ENCODE measurements around the gene CNST. TPM values are rescaled to one million over a fixed set of nuclear protein-coding genes. Genes with fewer than 3 reads are reported as not detected.
"Not testable (repeated sequence)": the region's sequence is repeated elsewhere in the genome, so short reads cannot be mapped to it uniquely, and the experiment has no call there.

The CNST gene
- total RNA-seq, 2 experiments from 2014 or later = 25.8 to 26.1 TPM

DNA sequence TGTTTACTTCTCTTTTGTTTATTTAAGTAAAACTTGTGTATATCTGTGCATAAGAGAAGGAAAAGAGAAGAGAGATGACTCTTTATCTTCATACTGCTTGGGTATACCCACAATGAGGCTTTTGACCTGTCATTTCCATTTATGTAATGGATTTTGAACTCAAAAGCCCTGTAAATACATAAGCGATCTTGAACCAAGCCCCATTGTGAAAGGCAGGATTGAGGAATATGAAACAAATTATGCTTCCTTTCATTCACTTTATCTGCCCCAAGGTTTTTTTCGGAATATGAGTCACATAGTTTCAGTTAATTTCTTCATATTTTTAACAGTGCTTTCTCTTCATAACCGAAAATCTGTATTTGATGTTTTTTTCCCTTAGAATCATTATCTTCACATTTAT, 21.4 kb downstream of the CNST start:
- peaks cover 56% of the 10 kb centered on the region for H3K4me1 Mint-ChIP-seq
- H3K36me3 Mint-ChIP-seq = peaks cover 41% of the 10 kb centered on the region
- H3K4me3 Mint-ChIP-seq = no peak overlapping the region
- H3K27ac Mint-ChIP-seq = peak overlapping the region; percentile 45
- H3K27me3 Mint-ChIP-seq = no peaks in the 10 kb centered on the region
- DNase-seq = no peak
- H3K9me3 Mint-ChIP-seq = peaks cover 5% of the 10 kb centered on the region

GRCh38 chr1:246588159-246588721, 22.0 kb downstream of the CNST start:
- H3K9me3 Mint-ChIP-seq = peaks cover 5% of the 10 kb centered on the region
- DNase-seq = no peak
- no peak overlapping the region for H3K4me3 Mint-ChIP-seq
- H3K4me1 Mint-ChIP-seq = peaks cover 52% of the 10 kb centered on the region
- H3K27me3 Mint-ChIP-seq = no peaks in the 10 kb centered on the region
- no peak overlapping the region for H3K27ac Mint-ChIP-seq
- H3K36me3 Mint-ChIP-seq = peaks cover 41% of the 10 kb centered on the region

DNA sequence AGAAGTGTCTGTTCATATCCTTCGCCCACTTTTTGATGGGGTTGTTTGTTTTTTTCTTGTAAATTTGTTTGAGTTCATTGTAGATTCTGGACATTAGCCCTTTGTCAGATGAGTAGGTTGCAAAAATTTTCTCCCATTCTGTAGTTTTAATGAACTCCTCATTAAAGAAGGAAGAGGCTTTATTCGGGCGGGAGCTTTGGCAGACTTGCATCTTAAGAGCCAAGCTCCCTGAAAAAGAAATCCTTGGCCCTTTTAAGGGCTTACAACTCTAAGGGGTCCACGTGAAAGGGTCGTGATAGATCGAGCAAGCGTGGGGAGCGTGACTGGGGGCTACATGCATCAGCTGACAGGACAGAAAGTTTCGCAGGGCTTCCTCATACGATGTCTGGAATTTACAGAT, 23.7 kb downstream of the CNST start:
- DNase-seq, H3K9me3 Mint-ChIP-seq, H3K4me3 Mint-ChIP-seq, H3K27ac Mint-ChIP-seq, H3K27me3 Mint-ChIP-seq: not testable (repeated sequence)
- Mint-ChIP-seq H3K36me3 (peaks cover 33% of the 10 kb centered on the region), H3K4me1 (peaks cover 36% of the 10 kb centered on the region)

GRCh38 chr1:246591047-246591446, 24.8 kb downstream of the CNST start:
- Mint-ChIP-seq H3K36me3 (peaks cover 41% of the 10 kb centered on the region), H3K4me1 (peaks cover 36% of the 10 kb centered on the region)

GRCh38 chr1:246591504-246591903, 25.2 kb downstream of the CNST start:
- no peak for DNase-seq
- Mint-ChIP-seq H3K27me3 (no peaks in the 10 kb centered on the region), H3K4me3 (no peak overlapping the region), H3K9me3 (peaks cover 5% of the 10 kb centered on the region), H3K27ac (peak overlapping the region; percentile 59), H3K36me3 (peaks cover 44% of the 10 kb centered on the region), H3K4me1 (peaks cover 35% of the 10 kb centered on the region)

More at GRCh38 chr1:246591047-246591446, 24.8 kb downstream of the CNST start:
- no peak for DNase-seq
- H3K27me3 Mint-ChIP-seq = no peaks in the 10 kb centered on the region
- H3K4me3 Mint-ChIP-seq = no peak overlapping the region
- peak overlapping the region; percentile 59 for H3K27ac Mint-ChIP-seq
- peaks cover 5% of the 10 kb centered on the region for H3K9me3 Mint-ChIP-seq

DNA sequence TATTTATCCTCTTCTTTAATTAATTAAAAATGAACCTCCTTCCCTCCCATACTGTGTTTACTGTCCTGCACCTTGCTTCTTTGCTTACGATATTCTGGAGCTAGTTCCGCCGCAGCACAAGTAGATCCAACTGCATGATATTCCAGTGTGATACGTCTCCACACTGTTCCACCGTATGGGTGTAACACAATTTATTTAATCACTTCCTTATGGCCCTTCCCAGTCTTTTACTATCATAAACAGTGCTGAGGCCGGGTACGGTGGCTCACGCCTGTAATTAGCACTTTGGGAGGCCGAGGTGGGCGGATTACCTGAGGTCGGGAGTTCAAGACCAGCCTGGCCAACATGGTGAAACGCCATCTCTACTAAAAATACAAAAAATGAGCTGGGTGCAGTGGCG, 25.7 kb downstream of the CNST start:
- H3K4me3 Mint-ChIP-seq = no peak overlapping the region

DNA sequence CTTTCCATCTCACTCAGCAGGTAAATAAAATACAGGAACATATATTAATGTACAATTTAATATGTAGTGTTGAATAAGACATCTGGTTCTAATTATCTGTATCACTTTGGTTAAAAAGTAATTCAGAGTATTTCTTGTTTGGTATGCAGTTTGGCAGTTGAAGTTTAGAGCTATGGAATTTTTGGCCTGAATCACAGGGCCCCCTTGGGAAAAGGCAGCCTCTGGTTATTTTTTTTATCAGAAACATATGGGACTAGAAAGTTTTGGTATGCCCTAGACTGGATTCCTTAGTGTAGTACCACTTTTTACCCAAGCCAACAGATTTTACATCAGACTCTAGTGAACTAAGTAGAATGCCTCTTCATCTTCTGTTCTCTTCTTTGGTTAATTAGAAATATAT, 26.4 kb downstream of the CNST start:
- peaks cover 52% of the 10 kb centered on the region for H3K36me3 Mint-ChIP-seq
- H3K4me1 Mint-ChIP-seq = peaks cover 40% of the 10 kb centered on the region

More for the DNA sequence above, 25.7 kb downstream of the CNST start:
- Mint-ChIP-seq H3K27me3 (no peaks in the 10 kb centered on the region), H3K27ac (no peak overlapping the region), H3K36me3 (peaks cover 48% of the 10 kb centered on the region), H3K4me1 (peaks cover 39% of the 10 kb centered on the region), H3K9me3 (peaks cover 5% of the 10 kb centered on the region)
- no peak for DNase-seq

DNA sequence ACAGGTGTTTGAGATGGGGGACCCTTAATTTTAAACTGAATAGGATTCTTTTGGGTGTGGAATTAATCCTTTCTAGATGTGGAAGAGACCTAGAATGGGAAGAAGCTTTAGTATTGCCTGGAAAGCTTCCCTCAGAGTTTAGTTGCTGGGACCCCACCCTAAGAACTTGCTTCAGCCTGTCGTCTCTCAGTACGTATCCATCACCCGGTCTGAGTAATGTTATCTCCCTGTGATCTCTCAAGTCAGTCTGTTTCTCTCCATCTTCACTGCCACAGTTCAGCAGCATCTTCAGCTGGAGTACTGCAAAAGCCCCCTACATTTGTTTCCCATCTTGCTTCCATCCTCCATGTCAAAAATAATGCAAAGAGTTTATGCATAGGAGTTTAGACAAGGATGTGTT, 28.9 kb downstream of the CNST start:
- H3K4me1 Mint-ChIP-seq = peaks cover 45% of the 10 kb centered on the region
- peaks cover 1% of the 10 kb centered on the region for H3K9me3 Mint-ChIP-seq
- peaks cover 47% of the 10 kb centered on the region for H3K36me3 Mint-ChIP-seq
- DNase-seq = no peak
- no peaks in the 10 kb centered on the region for H3K27me3 Mint-ChIP-seq
- no peak overlapping the region for H3K27ac Mint-ChIP-seq
- no peak overlapping the region for H3K4me3 Mint-ChIP-seq

More for the DNA sequence above, 26.4 kb downstream of the CNST start:
- no peaks in the 10 kb centered on the region for H3K27me3 Mint-ChIP-seq
- peaks cover 5% of the 10 kb centered on the region for H3K9me3 Mint-ChIP-seq
- H3K4me3 Mint-ChIP-seq = no peak overlapping the region
- H3K27ac Mint-ChIP-seq = no peak overlapping the region
- DNase-seq = no peak

GRCh38 chr1:246597340-246597739, 31.1 kb downstream of the CNST start:
- Mint-ChIP-seq H3K27me3 (no peaks in the 10 kb centered on the region), H3K9me3 (no peaks in the 10 kb centered on the region), H3K4me3 (no peak overlapping the region), H3K36me3 (peaks cover 44% of the 10 kb centered on the region), H3K4me1 (peaks cover 46% of the 10 kb centered on the region), H3K27ac (no peak overlapping the region)
- no peak for DNase-seq

GRCh38 chr1:246597971-246598370, 31.7 kb downstream of the CNST start:
- Mint-ChIP-seq H3K9me3 (no peaks in the 10 kb centered on the region), H3K36me3 (peaks cover 44% of the 10 kb centered on the region), H3K4me3 (no peak overlapping the region), H3K27me3 (no peaks in the 10 kb centered on the region), H3K4me1 (peaks cover 49% of the 10 kb centered on the region), H3K27ac (no peak overlapping the region)
- no peak for DNase-seq

DNA sequence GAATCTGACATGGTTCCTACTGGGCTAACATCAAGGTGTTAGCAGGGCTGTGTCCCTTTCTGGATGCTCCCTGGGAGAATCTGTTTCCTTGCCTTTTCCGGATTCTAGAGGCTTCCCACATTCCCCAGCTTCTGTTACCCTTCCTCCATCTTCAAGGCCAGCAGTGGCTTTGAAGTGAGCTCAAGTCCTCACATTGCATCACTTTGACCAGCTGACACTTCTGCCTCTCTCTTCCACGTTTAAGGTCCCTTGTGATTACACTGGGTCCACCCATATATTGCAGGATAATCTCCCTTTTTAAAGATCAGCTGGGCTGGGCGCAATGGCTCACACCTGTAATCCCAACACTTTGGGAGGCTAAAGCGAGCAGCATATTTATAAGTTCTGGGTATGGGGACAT, 33.1 kb downstream of the CNST start:
- H3K36me3 Mint-ChIP-seq = peaks cover 40% of the 10 kb centered on the region
- no peak overlapping the region for H3K27ac Mint-ChIP-seq
- DNase-seq = no peak
- H3K4me3 Mint-ChIP-seq = no peak overlapping the region
- H3K4me1 Mint-ChIP-seq = peaks cover 55% of the 10 kb centered on the region
- no peaks in the 10 kb centered on the region for H3K9me3 Mint-ChIP-seq
- no peaks in the 10 kb centered on the region for H3K27me3 Mint-ChIP-seq

DNA sequence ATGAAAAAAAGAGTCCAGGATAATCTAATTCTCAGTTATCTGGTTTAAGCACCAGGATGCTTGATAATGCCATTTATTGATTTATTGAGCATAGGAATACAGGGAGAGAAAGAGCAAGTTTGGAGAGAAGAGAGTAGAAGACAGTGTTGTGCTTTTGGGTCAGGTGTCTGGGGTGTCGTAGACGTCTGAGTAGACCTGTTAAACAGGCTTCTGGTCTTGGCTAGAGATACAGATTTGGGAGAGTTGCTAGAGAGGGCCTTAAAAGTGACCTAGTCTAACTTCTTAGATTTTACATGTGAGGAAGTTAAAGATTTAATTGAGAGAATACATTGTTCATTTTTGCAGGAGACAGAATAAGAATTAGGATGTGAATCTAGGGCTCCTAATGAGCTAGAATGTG, 34.3 kb downstream of the CNST start:
- H3K4me3 Mint-ChIP-seq = no peak overlapping the region
- no peak overlapping the region for H3K27ac Mint-ChIP-seq
- no peaks in the 10 kb centered on the region for H3K27me3 Mint-ChIP-seq
- no peaks in the 10 kb centered on the region for H3K9me3 Mint-ChIP-seq
- H3K36me3 Mint-ChIP-seq = peaks cover 40% of the 10 kb centered on the region
- DNase-seq = no peak
- H3K4me1 Mint-ChIP-seq = peaks cover 50% of the 10 kb centered on the region

DNA sequence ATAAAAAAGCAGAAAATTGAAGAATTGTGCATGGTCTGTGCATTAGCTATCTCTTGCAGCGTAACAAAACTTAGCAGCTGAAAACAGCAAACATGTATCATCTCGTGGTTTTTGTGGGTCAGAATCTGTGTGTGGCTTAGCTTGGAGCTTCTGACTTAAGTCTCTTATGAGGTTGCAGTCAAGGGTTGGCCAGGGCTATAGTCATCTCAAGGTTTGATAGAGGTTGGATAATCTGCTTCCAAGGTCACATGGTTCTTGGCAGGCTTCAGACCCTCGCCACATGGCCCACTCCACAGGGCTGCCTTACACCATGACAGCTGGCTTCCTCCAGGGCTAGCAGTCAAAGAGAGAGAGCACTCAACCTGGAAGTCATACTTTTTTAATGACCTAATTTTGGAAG, 35.9 kb downstream of the CNST start:
- Mint-ChIP-seq H3K4me3 (no peak overlapping the region), H3K9me3 (no peaks in the 10 kb centered on the region), H3K36me3 (peaks cover 30% of the 10 kb centered on the region), H3K27me3 (no peaks in the 10 kb centered on the region), H3K4me1 (peaks cover 43% of the 10 kb centered on the region), H3K27ac (peak overlapping the region; percentile 66)
- no peak for DNase-seq

- H3K27me3 Mint-ChIP-seq, DNase-seq, H3K9me3 Mint-ChIP-seq, H3K4me3 Mint-ChIP-seq, H3K27ac Mint-ChIP-seq: not testable (repeated sequence)
- Mint-ChIP-seq H3K4me1 (peaks cover 43% of the 10 kb centered on the region), H3K36me3 (peaks cover 41% of the 10 kb centered on the region)
Observed at GRCh38 chr1:246605231-246605630, 39.0 kb downstream of the CNST start.

- H3K4me3 Mint-ChIP-seq = no peak overlapping the region
- no peak for DNase-seq
- no peak overlapping the region for H3K27ac Mint-ChIP-seq
- peaks cover 33% of the 10 kb centered on the region for H3K36me3 Mint-ChIP-seq
- no peaks in the 10 kb centered on the region for H3K27me3 Mint-ChIP-seq
- H3K4me1 Mint-ChIP-seq = peaks cover 44% of the 10 kb centered on the region
- peaks cover 3% of the 10 kb centered on the region for H3K9me3 Mint-ChIP-seq
Observed at GRCh38 chr1:246607462-246607861, 41.2 kb downstream of the CNST start.

DNA sequence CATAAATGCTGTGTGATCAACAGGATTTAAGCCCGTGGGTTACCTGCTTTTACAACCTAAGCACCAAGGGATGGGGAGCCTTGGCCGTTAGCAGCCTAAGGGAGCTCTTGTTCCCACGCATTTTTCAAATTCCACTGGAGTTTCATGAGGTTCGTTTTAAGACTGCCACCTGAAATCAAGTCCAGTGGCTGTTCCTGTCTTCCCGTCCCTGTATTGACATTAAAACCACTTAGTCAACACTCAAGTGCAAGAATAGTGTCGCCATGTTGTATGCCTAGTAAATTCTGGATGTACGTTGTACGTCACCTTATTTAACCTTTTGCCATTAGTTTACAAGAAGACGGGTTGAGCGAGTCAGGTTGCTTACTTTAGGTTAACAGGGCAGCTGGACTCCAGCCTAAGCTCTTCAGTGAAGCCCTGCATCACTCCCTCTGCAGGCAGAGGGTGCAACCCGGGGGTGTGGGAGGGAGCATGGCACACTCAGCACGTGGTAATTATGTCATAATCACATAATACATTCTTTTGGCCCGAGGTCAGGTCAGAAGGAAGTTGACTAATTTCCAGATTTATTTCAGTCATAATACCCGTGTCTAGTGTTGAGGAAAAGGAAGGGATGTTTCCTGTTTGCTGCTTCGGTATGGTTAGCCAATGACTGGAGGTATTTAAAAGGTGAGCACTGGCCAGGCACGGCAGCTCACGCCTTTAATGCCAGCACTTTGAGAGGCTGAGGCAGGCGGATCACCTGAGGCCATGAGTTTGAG, 42.5 kb downstream of the CNST start:
- Mint-ChIP-seq H3K36me3 (peaks cover 29% of the 10 kb centered on the region), H3K4me1 (peaks cover 43% of the 10 kb centered on the region), H3K27me3 (no peaks in the 10 kb centered on the region), H3K9me3 (peaks cover 3% of the 10 kb centered on the region), H3K4me3 (no peak overlapping the region), H3K27ac (peak overlapping the region; percentile 76)
- DNase-seq = peak; percentile 53

Data from activated naive CD8-positive, alpha-beta T cell treated with anti-CD3 and anti-CD28 coated beads for 36 hours (primary cell).